IMR-90 (cell line): ENCODE measurements around the gene GP5. TPM values are rescaled to one million over a fixed set of nuclear protein-coding genes. Genes with fewer than 3 reads are reported as not detected.
A peak's percentile ranks its signal among the peaks of the same experiment; 100 is the strongest.

Experiments used
- ATAC-seq: fragments of 200-7000 bp; cut with Tn5 transposase; 2 replicates; pipeline ENCODE4 v1.9.1; 2020; ENCODE audit warnings: low read depth, mild to moderate bottlenecking, moderate library complexity
- BruUV-seq: library from RNA; stranded (reverse); fragments of 400-500 nt; replicated peaks from 2 replicates; lab custom pipeline; 2021; lab: Mats Ljungman, UMichigan
- CTCF ChIA-PET: fragments of 300-600 bp; formaldehyde crosslinking; extraction: SDS; loops from one replicate; lab custom pipeline; 2021; ENCODE audit warnings: antibody characterized with exemption; lab: Yijun Ruan, JAX
- POLR2A ChIA-PET: fragments of 300-600 bp; sonication (Branson Sonifier 250); formaldehyde crosslinking; loops from one replicate; lab custom pipeline; 2022; ENCODE audit warnings: antibody characterized with exemption; ENCODE audit not compliant: unreplicated experiment; lab: Charles Lee
- DNase-seq: peaks from one replicate; pipeline ENCODE4 v3.0.0; 2013
- H2AFZ ChIP-seq: replicated peaks from 2 replicates; pipeline ENCODE3; 2013; ENCODE audit warnings: low read length, mild to moderate bottlenecking; ENCODE audit not compliant: poor library complexity
- H2AK5ac ChIP-seq: 2 replicates; pipeline ENCODE4 v1.6.1; 2013; ENCODE audit warnings: low read depth, low read length, inconsistent platforms
- H2AK9ac ChIP-seq: replicated peaks from 2 replicates; pipeline ENCODE3; 2013; ENCODE audit warnings: mild to moderate bottlenecking, low read depth, low read length, moderate library complexity; ENCODE audit not compliant: poor library complexity
- H2BK120ac ChIP-seq: 2 replicates; pipeline ENCODE4 v1.6.1; 2013; ENCODE audit warnings: low read depth, low read length, inconsistent platforms
- H2BK15ac ChIP-seq: 3 replicates; pipeline ENCODE4 v1.6.1; 2013; ENCODE audit warnings: low read depth, low read length, inconsistent platforms
- H2BK20ac ChIP-seq: 2 replicates; pipeline ENCODE4 v1.6.1; 2013; ENCODE audit warnings: low read depth, mild to moderate bottlenecking, inconsistent platforms, low read length, moderate library complexity
- H2BK5ac ChIP-seq: 2 replicates; pipeline ENCODE4 v1.6.1; 2013; ENCODE audit warnings: mild to moderate bottlenecking, low read depth, low read length, inconsistent platforms; ENCODE audit not compliant: poor library complexity, severe bottlenecking
- H3K14ac ChIP-seq: replicated peaks from 2 replicates; pipeline ENCODE4 v1.6.1; 2013; ENCODE audit warnings: low read depth, low read length, inconsistent platforms
- H3K18ac ChIP-seq: 2 replicates; pipeline ENCODE4 v1.6.1; 2013; ENCODE audit warnings: low read depth, low read length, control low read depth
- H3K23ac ChIP-seq: 2 replicates; pipeline ENCODE4 v1.6.1; 2013; ENCODE audit warnings: low read depth, low read length, inconsistent platforms
- H3K27ac ChIP-seq: 2 replicates; pipeline ENCODE4 v1.5.1; 2013; ENCODE audit warnings: mild to moderate bottlenecking, control low read depth, low read length; ENCODE audit not compliant: insufficient read depth
- H3K27me3 ChIP-seq: 2 replicates; pipeline ENCODE4 v1.6.1; 2013; ENCODE audit warnings: low read length; ENCODE audit not compliant: control insufficient read depth, insufficient read depth
- H3K36me3 ChIP-seq: 2 replicates; pipeline ENCODE4 v1.6.1; 2013; ENCODE audit warnings: low read length, mixed read lengths; ENCODE audit not compliant: control insufficient read depth, insufficient read depth
- H3K4ac ChIP-seq: 2 replicates; pipeline ENCODE4 v1.6.1; 2013; ENCODE audit warnings: low read depth, low read length, inconsistent platforms
- H3K4me1 ChIP-seq: 2 replicates; pipeline ENCODE4 v1.6.1; 2013; ENCODE audit warnings: low read length, mixed read lengths; ENCODE audit not compliant: control insufficient read depth, insufficient read depth
- H3K4me2 ChIP-seq: 2 replicates; pipeline ENCODE4 v1.6.1; 2013; ENCODE audit warnings: low read depth, mild to moderate bottlenecking, control low read depth, low read length, moderate library complexity
- H3K4me3 ChIP-seq: 2 replicates; pipeline ENCODE4 v1.5.1; 2013; ENCODE audit warnings: low read depth, mild to moderate bottlenecking, control low read depth, low read length, moderate library complexity; ENCODE audit not compliant: insufficient read depth
- H3K56ac ChIP-seq: 2 replicates; pipeline ENCODE4 v1.6.1; 2013; ENCODE audit warnings: low read length, inconsistent platforms; ENCODE audit not compliant: insufficient read depth; ENCODE audit errors: extremely low read depth
- H3K79me1 ChIP-seq, 2 experiments: 2 replicates each; pipeline ENCODE4 v1.6.1; 2013; ENCODE audit warnings: low read length in 2 of 2, inconsistent platforms in 1 of 2, low read depth in 1 of 2
- H3K9ac ChIP-seq: 2 replicates; pipeline ENCODE4 v1.6.1; 2013; ENCODE audit warnings: low read depth, low read length, control low read depth
- H3K9me1 ChIP-seq: 2 replicates; pipeline ENCODE4 v1.6.1; 2013; ENCODE audit warnings: low read length, inconsistent platforms; ENCODE audit not compliant: insufficient read depth
- H3K9me3 ChIP-seq: 2 replicates; pipeline ENCODE4 v1.6.1; 2013; ENCODE audit warnings: low read length; ENCODE audit not compliant: control insufficient read depth, insufficient read depth
- H4K20me1 ChIP-seq: 2 replicates; pipeline ENCODE4 v1.6.1; 2013; ENCODE audit warnings: low read length, inconsistent platforms; ENCODE audit not compliant: insufficient read depth
- H4K5ac ChIP-seq: 2 replicates; pipeline ENCODE4 v1.6.1; 2013; ENCODE audit warnings: mild to moderate bottlenecking, low read depth, low read length, control low read depth
- H4K8ac ChIP-seq, 2 experiments: 2 replicates each; pipeline ENCODE4 v1.6.1; 2013; ENCODE audit warnings: low read depth in 2 of 2, low read length in 2 of 2, control low read depth in 1 of 2, inconsistent platforms in 1 of 2
- H4K91ac ChIP-seq: 2 replicates; pipeline ENCODE4 v1.6.1; 2013; ENCODE audit warnings: low read depth, low read length, inconsistent platforms; ENCODE audit not compliant: insufficient read depth
- MAFK ChIP-seq: IDR thresholded peaks from 2 replicates; pipeline ENCODE4 v1.6.1; 2012; ENCODE audit warnings: low read depth, low read length, improper control_type of control experiment
- MAZ ChIP-seq: IDR thresholded peaks from 2 replicates; pipeline ENCODE4 v1.6.1; 2012; ENCODE audit warnings: low read depth, mild to moderate bottlenecking, low read length, improper control_type of control experiment, moderate library complexity, borderline replicate concordance
- NFE2L2 ChIP-seq: fragments of 150-350 bp; IDR thresholded peaks from 2 replicates; pipeline ENCODE4 v1.6.1; 2016; ENCODE audit warnings: low read depth, mild to moderate bottlenecking, low read length
- POLR2A ChIP-seq: IDR thresholded peaks from 2 replicates; pipeline ENCODE4 v1.6.1; 2012; ENCODE audit warnings: mild to moderate bottlenecking, low read depth, low read length
- RAD21 ChIP-seq: IDR thresholded peaks from 2 replicates; pipeline ENCODE4 v1.6.1; 2012; ENCODE audit warnings: low read length, improper control_type of control experiment
- RCOR1 ChIP-seq: IDR thresholded peaks from 2 replicates; pipeline ENCODE4 v1.6.1; 2012; ENCODE audit warnings: mild to moderate bottlenecking, low read length, improper control_type of control experiment; ENCODE audit not compliant: insufficient replicate concordance
- RFX5 ChIP-seq: IDR thresholded peaks from 2 replicates; pipeline ENCODE4 v1.8.0; 2012; ENCODE audit warnings: low read depth, mild to moderate bottlenecking, low read length, moderate library complexity
- WGBS, 2 experiments: methylation state at CpG; one replicate each; pipeline versions ENCODE4 v1.1.5 to v1.1.7; 2013; ENCODE audit warnings: missing lambda C conversion rate in 2 of 2; ENCODE audit not compliant: insufficient read length in 1 of 2; ENCODE audit errors: extremely low coverage in 2 of 2; 5-methylcytosine and 5-hydroxymethylcytosine counted together
- dilution Hi-C: fragments of 300-500 bp; cut with HindIII; formaldehyde crosslinking; loops from one replicate; pipeline ENCODE4 v1.14.3; 2018; ENCODE audit warnings: low sequenced_read_pairs; ENCODE audit not compliant: unreplicated experiment
- in situ Hi-C: fragments of 300-500 bp; cut with MboI; formaldehyde crosslinking; loops from 3 replicates; pipeline ENCODE4 v1.14.3; 2019; ENCODE audit warnings: low sequenced_read_pairs, inconsistent platforms, mixed read lengths
- intact Hi-C: fragments of 100-400 bp; cut with micrococcal nuclease; formaldehyde crosslinking; loops from 2 replicates; pipeline ENCODE4 v1.10.0; 2022
- polyA plus RNA-seq, 3 experiments: library from polyadenylated mRNA; depleted of rRNA; stranded (reverse); fragments of >200 nt; gene quantifications; 2 replicates each; pipeline ENCODE4 v1.2.3, GENCODE V29; 2012; ENCODE audit warnings: low replicate concordance in 1 of 3
- total RNA-seq: library from RNA; depleted of rRNA; stranded (reverse); fragments of >200 nt; gene quantifications from 2 replicates; pipeline ENCODE4 v1.2.3, GENCODE V29; 2012

The GP5 gene
- total and polyA plus RNA-seq, 2 of the 4 experiments (the other 2 are of a cell fraction) = under 0.01 to 0.12 TPM

DNA sequence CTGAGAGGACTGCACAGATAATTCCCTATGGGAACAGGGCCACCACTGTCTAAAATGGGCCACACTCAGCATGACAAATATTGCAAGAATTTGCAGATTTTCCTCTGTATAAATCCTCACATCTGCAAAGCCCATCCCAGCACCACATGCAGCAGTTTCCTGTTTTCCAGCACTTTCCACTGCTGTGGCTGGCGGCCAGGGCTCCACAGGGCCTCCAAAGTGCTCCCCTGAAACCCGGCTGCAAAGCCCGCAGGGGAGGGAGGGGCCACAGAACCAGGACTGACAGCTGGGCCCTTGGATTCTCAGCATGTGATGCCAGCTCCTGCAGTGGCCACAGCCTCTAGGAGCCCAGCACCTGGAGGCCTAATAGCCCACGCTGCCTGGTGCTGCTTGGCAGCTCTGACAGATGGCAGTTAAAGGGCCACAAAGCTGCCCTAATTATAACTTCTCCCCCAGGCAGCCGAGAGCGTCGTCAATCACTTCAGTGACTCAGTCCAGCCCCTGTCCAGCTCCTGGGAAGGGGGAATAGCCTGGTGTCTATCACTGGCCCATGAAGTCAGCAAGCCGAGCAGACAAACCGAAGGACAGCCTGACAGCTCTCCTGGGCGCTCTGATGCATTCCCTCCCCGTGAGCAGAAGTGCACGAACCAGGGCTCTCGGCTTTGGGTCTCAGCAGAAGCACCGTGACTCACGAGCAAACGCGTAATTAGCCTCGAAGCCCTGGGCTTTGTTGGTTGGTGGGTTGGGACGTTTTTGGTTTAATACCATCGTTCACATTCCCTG lies 34.2 kb downstream of the GP5 start (continued):
- TF ChIP-seq RFX5 (no peak), RCOR1 (no peak), POLR2A (no peak)

DNA sequence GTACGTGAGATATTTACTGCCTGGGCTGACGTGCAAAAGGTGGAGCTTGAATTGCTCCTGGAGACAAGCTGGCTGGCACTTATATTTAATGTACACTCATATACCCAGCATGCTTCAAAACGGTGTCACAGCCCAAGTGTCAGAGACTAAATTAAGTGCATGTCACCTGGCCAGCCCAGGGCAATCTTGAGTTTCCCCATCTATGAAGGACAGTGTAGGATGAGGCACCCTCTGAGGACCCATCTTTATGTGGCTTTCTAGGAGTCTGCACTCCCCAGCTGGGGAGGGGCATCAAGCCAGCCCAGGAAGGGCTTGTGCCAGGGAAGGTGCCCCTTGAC lies 34.8 kb downstream of the GP5 start:
- no peak overlapping the region; the same call in 1 of the 2 replicates for H3K4me2 ChIP-seq
- no peak overlapping the region for H3K56ac ChIP-seq
- peaks cover 0 to 6% of the 10 kb centered on the region in 2 experiments; a peak in 1 of 4 replicates for H3K79me1 ChIP-seq
- H2BK20ac ChIP-seq = peak overlapping the region; percentile 93
- intact Hi-C loops (loop anchor here (1.0 kb wide), 1 partner anchor 14 kb away; no protein-coding TSS in a partner anchor), dilution Hi-C loops (no loop called here), in situ Hi-C loops (no loop called here)
- peaks cover 17% of the 10 kb centered on the region for H3K9me1 ChIP-seq
- ATAC-seq (no peak), DNase-seq (no peak)
- H4K20me1 ChIP-seq = no peaks in the 10 kb centered on the region
- no CpG with 5 or more reads among the region's 3 CpGs for WGBS, 2 experiments
- peak overlapping the region; percentile 81 for H3K4ac ChIP-seq
- POLR2A ChIA-PET = no interaction called here
- peak overlapping the region; percentile 87; the same call in 2 of the 3 replicates for H2BK15ac ChIP-seq
- H3K4me3 ChIP-seq = no peak overlapping the region
- peak overlapping the region; percentile 16; the same call in 1 of the 2 replicates for H3K18ac ChIP-seq
- peak overlapping the region in 1 of 2 experiments; percentile 44; a peak in 2 of 4 replicates for H4K8ac ChIP-seq
- H3K4me1 ChIP-seq = peaks cover 28% of the 10 kb centered on the region
- no peak overlapping the region for H3K9ac ChIP-seq
- H3K14ac ChIP-seq = peak overlapping the region; percentile 61
- H2AFZ ChIP-seq = no peak overlapping the region
- CTCF ChIA-PET = no interaction called here
- H2AK5ac ChIP-seq = peak overlapping the region; percentile 86; the same call in 1 of the 2 replicates
- peak overlapping the region; percentile 73 for H4K91ac ChIP-seq
- TF ChIP-seq RFX5 = no peak
- no peak for TF ChIP-seq NFE2L2
- no peak for TF ChIP-seq MAZ
- no peak for TF ChIP-seq POLR2A
- TF ChIP-seq MAFK = no peak
- TF ChIP-seq RAD21 = no peak
- H3K23ac ChIP-seq = peak overlapping the region; percentile 79; the same call in 1 of the 2 replicates
- peak overlapping the region; percentile 6 for H2AK9ac ChIP-seq
- no TSS peak for BruUV-seq
- no peaks in the 10 kb centered on the region for H3K9me3 ChIP-seq
- peak overlapping the region; percentile 53 for H2BK120ac ChIP-seq
- no peaks in the 10 kb centered on the region for H3K36me3 ChIP-seq
- peak overlapping the region; percentile 20; the same call in 1 of the 2 replicates for H4K5ac ChIP-seq
- H3K27me3 ChIP-seq = peaks cover 5% of the 10 kb centered on the region; the same call in 1 of the 2 replicates
- peak overlapping the region; percentile 35; the same call in 1 of the 2 replicates for H3K27ac ChIP-seq
- peak overlapping the region; percentile 7 for H2BK5ac ChIP-seq
